Measurements from ENCODE around the gene CIAO3. TPM values are rescaled to one million over a fixed set of nuclear protein-coding genes. Genes with fewer than 3 reads are reported as not detected.

Gene CIAO3
- total RNA-seq, 1 donor from 2014 or later, result 43.1 TPM

DNA sequence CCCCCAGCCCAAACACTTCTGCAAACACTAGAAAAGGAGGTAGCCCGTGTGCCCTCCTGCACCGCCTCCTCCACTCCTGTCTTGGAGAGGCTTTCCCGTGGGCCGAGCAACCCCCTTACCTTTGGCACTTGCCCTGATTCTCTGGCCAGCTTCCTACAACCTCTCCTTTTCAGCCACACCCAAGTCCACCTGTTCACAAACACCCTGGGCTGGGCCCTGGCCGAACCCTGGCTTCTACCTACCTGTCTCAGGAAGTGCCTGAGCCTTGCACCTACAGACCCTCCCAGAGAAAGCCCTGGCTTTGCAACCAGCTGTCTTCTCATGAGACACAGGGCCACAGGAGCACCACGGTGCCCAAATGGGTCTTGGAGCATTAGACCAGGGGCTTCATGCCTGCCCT lies 21.9 kb downstream of the CIAO3 start:
- ATAC-seq (ENCODE audit: low read depth) (no peak), DNase-seq (no peak)
- TF ChIP-seq, protein P1, sequence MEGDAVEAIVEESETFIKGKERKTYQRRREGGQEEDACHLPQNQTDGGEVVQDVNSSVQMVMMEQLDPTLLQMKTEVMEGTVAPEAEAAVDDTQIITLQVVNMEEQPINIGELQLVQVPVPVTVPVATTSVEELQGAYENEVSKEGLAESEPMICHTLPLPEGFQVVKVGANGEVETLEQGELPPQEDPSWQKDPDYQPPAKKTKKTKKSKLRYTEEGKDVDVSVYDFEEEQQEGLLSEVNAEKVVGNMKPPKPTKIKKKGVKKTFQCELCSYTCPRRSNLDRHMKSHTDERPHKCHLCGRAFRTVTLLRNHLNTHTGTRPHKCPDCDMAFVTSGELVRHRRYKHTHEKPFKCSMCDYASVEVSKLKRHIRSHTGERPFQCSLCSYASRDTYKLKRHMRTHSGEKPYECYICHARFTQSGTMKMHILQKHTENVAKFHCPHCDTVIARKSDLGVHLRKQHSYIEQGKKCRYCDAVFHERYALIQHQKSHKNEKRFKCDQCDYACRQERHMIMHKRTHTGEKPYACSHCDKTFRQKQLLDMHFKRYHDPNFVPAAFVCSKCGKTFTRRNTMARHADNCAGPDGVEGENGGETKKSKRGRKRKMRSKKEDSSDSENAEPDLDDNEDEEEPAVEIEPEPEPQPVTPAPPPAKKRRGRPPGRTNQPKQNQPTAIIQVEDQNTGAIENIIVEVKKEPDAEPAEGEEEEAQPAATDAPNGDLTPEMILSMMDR (IDR thresholded peaks at IDR 0.05), result no peak
- peaks cover 20% of the 10 kb centered on the region for H3K4me1 Mint-ChIP-seq
- intact Hi-C loops (cut with micrococcal nuclease), result no loop called here
- H3K27me3 Mint-ChIP-seq, result peaks cover 3% of the 10 kb centered on the region
- ChIA-PET CTCF (no interaction called here), POLR2A (interaction anchor here (4.2 kb wide), 1 partner anchor 29 kb away, joined by 34 read pairs; the partner anchor contains the start of gene WDR24)
- H3K9me3 Mint-ChIP-seq, result no peaks in the 10 kb centered on the region
- peaks cover 3% of the 10 kb centered on the region for H3K36me3 Mint-ChIP-seq (ENCODE audit: low read depth)
- peak overlapping the region; percentile 46 for H3K4me3 Mint-ChIP-seq
- H3K27ac Mint-ChIP-seq, result no peak overlapping the region

DNA sequence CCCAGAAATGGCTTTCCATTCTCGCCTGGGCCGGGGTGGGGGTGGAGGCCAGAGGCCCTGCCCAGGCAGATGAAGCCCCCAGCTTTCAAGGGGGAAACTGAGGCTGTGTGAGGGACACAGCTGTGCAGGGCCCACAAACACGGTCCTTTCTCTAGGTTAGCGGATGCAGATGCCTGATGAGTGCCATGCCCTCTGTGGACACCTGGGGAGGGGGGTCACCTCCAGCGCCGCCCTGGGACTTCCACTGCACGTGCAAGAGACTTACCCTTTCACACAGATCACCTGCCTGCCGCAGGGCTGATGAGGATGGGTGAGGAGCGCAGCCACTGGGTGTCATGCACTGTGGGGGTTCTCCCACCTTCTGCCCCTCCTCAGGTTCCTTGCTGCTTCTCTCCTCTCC lies 22.4 kb downstream of the CIAO3 start:
- Mint-ChIP-seq H3K27ac (no peak overlapping the region), H3K36me3 (ENCODE audit: low read depth) (peaks cover 2% of the 10 kb centered on the region), H3K4me3 (no peak overlapping the region), H3K4me1 (peaks cover 18% of the 10 kb centered on the region), H3K27me3 (peaks cover 3% of the 10 kb centered on the region), H3K9me3 (no peaks in the 10 kb centered on the region)
- intact Hi-C loops (cut with micrococcal nuclease), result no loop called here
- DNase-seq, result no peak
- POLR2A ChIA-PET, result no interaction called here
- CTCF ChIA-PET, result no interaction called here
- TF ChIP-seq, protein P1 (IDR thresholded peaks at IDR 0.05), result no peak
- no peak for ATAC-seq (ENCODE audit: low read depth)

DNA sequence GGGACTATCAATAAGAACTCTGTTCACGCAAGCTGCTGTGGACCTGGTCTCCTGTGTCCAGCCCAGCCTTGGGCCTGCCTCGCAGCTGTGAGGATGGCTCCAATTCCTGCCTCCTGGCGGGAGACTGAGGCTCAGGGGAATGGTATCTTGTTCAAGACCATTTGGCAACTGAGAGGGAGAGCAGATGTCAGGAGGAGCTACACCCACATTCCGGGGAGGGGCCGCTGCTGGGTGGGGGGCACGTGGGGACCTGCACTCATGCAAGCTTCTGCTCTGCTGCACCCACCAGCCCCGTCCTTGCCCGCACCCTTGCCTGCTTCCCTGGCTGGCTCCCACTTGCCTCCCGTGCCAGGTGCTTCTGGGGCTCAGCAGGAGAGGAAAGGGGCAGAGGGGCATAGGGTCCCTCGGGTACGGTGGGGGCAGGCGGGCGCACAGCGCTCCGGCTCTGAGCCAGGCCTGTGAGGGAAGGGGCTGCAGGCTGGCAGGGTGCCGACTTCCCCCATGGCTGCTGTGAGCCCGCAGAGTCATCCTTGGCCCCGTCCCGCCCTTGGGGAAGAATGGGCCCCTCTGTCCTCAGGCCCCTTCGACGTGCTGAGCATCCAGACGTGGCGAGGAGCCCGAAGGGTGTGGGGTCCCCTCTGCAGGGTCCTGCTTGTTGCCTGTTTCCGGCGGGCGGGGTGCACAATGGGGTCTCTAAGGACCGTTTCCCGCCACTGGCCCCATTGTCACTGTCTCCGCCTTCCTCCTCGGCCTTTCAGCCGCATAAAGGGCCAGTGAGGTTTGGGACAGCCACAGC lies 23.1 kb downstream of the CIAO3 start:
- DNase-seq, result no peak
- no peak for ATAC-seq (ENCODE audit: low read depth)
- H3K4me1 Mint-ChIP-seq, result peaks cover 20% of the 10 kb centered on the region
- H3K27me3 Mint-ChIP-seq, result peaks cover 6% of the 10 kb centered on the region
- H3K27ac Mint-ChIP-seq, result no peak overlapping the region
- TF ChIP-seq, protein P1 (IDR thresholded peaks at IDR 0.05), result no peak
- H3K9me3 Mint-ChIP-seq, result no peaks in the 10 kb centered on the region
- POLR2A ChIA-PET, result interaction anchor here (0.7 kb wide), 1 partner anchor 591 kb away, joined by 4 read pairs; no protein-coding TSS in a partner anchor
- CTCF ChIA-PET, result no interaction called here
- H3K36me3 Mint-ChIP-seq (ENCODE audit: low read depth), result no peaks in the 10 kb centered on the region
- no peak overlapping the region for H3K4me3 Mint-ChIP-seq
- intact Hi-C loops (cut with micrococcal nuclease), result no loop called here

DNA sequence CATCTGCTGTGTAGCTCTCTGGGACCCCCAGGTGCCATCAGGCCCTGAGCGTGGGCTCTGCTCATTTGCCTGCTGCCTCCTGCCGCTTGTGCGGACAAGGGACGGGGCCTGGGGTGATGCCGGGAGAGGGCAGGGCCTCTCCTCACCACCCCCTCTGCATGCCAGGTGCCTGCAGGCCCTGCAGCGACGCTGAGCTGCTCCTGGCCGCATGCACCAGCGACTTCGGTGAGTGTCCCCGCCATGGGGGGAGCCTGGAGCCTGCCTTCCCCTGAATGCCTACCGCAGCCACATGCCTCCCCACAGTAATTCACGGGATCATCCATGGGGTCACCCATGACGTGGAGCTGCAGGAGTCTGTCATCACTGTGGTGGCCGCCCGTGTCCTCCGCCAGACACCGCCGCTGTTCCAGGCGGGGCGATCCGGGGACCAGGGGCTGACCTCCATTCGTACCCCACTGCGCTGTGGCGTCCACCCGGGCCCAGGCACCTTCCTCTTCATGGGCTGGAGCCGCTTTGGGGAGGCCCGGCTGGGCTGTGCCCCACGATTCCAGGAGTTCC lies 23.9 kb downstream of the CIAO3 start:
- POLR2A ChIA-PET, result interaction anchor here (0.7 to 2.8 kb wide), 6 partner anchors 12 to 592 kb away, joined by 3 to 8 read pairs (median 4); partner anchors contain the start of genes CHTF18, CIAO3 and RPUSD1
- Mint-ChIP-seq H3K4me1 (peaks cover 21% of the 10 kb centered on the region), H3K4me3 (no peak overlapping the region), H3K27me3 (peaks cover 7% of the 10 kb centered on the region), H3K9me3 (no peaks in the 10 kb centered on the region), H3K36me3 (ENCODE audit: low read depth) (no peaks in the 10 kb centered on the region), H3K27ac (no peak overlapping the region)
- TF ChIP-seq, protein P1 (IDR thresholded peaks at IDR 0.05), result no peak
- DNase-seq (no peak), ATAC-seq (ENCODE audit: low read depth) (no peak)
- CTCF ChIA-PET, result interaction anchor here (0.9 kb wide), 1 partner anchor 26 kb away, joined by 3 read pairs; no protein-coding TSS in a partner anchor
- intact Hi-C loops (cut with micrococcal nuclease), result no loop called here

DNA sequence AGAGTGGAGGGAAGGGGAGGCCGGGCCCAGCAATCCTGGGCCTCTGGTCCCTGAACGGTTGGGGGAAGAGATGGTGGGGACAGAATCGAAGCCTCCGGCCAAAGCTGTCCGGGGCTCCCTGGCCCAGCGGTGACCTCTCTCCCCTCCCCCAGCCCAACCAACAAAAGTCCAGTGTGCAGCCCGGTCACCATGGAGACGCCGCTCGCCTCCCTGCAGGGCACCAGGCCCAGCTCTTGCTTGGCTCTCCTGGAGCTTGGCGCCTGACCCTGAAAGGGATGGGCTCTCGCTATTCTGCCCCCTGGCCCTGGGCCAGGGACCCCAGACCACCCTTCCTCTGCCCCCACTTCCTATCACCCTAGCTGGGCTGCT lies 24.6 kb downstream of the CIAO3 start:
- DNase-seq (no peak), ATAC-seq (ENCODE audit: low read depth) (no peak)
- TF ChIP-seq, protein P1 (IDR thresholded peaks at IDR 0.05), result no peak
- no peak overlapping the region for H3K27ac Mint-ChIP-seq
- ChIA-PET CTCF (interaction anchor here (0.9 kb wide), 1 partner anchor 27 kb away, joined by 3 read pairs; no protein-coding TSS in a partner anchor), POLR2A (interaction anchor here (0.7 to 2.8 kb wide), 8 partner anchors 12 to 248 kb away, joined by 3 to 8 read pairs (median 4); partner anchors contain the start of genes CHTF18, CIAO3, RPUSD1 and WDR24)
- H3K4me1 Mint-ChIP-seq, result peaks cover 22% of the 10 kb centered on the region
- no peaks in the 10 kb centered on the region for H3K9me3 Mint-ChIP-seq
- H3K27me3 Mint-ChIP-seq, result peaks cover 7% of the 10 kb centered on the region
- no peaks in the 10 kb centered on the region for H3K36me3 Mint-ChIP-seq (ENCODE audit: low read depth)
- H3K4me3 Mint-ChIP-seq, result peak overlapping the region; percentile 68
- intact Hi-C loops (cut with micrococcal nuclease), result no loop called here

Data from activated B cell treated with CpG ODN at 0.5 μM for 24 hours (primary cell).